HL-60/S4 (cell line): ENCODE data around the gene BAIAP2.

ENCODE experiments used
- in situ Hi-C: fragments of 300-500 bp; cut with MboI; formaldehyde crosslinking; loops from 2 replicates; pipeline ENCODE4 v1.14.3; 2022; ENCODE audit warnings: low sequenced_read_pairs

BAIAP2 gene

DNA sequence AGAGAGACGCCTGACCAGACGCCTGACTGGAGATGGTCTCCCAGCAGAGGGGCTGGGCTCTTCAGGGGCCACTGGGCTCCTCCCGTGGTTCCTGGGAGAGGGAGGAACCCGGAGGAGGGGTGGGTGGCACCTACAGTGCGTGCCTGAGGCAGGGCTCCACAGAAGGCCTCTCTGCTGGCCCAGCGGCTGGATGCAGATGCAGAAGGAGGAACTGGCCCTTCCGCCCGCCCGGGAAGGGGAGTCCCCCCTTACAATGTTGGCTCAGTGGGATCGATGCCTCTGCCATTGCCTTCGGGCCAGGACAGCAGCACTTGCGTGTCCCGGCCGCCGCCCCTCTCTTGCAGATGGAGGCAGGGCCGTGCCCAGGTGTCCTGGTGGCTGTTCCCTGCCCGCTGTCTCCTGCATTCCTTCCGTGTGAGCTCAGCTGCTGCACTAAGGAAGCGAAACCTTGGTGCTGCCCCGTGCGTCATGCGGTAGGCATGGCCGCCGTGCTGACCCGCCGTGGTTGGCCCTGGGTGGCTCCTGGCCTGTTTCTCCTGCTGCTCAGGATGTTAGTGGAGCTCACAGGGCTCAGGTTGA is 15.1 kb downstream of the BAIAP2 start:
- in situ Hi-C loops = no loop called here

DNA sequence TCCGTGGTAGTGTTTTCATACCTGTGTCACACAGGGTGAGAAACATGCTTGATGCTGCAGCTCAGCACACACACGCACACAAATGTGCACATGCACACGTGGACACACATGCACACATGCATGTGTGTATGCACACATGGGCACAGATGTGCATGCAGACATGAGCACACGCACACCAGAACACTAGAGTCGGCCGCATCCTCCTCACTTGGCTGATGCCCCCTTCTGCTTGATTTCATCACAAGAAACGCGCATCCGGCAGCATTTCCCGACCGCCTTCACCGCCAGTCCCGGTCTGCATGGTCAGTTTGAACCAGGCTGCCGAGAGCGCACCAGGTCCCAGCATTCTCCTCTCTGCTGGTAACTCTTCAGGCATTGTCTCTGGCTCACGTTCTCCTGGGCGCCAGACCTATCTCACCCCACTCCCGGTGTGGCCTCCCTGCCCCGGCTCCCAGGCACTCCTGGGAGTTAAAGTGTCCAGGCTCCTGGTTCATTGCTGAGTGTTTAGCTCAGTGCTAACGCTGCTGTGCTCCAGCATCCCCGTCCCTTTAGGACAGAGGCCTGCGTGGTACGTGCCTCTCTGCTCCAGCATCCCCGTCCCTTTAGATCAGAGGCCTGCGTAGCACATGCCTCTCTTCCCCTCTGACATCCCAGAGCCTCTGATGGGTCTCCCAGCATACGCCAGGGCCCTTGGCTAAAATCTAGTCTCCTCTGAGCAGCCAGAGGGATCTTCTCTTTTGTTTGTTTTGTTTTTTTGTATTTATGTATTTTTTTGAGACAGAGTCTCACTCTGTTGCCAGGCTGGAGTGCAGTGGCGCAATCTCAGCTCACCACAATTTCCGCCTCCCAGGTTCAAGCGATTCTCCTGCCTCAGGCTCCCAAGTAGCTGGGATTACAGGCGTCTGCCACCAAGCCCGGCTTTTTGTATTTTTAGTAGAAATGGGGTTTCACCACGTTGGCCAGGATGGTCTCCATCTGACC is 16.0 kb downstream of the BAIAP2 start:
- in situ Hi-C loops = no loop called here

DNA sequence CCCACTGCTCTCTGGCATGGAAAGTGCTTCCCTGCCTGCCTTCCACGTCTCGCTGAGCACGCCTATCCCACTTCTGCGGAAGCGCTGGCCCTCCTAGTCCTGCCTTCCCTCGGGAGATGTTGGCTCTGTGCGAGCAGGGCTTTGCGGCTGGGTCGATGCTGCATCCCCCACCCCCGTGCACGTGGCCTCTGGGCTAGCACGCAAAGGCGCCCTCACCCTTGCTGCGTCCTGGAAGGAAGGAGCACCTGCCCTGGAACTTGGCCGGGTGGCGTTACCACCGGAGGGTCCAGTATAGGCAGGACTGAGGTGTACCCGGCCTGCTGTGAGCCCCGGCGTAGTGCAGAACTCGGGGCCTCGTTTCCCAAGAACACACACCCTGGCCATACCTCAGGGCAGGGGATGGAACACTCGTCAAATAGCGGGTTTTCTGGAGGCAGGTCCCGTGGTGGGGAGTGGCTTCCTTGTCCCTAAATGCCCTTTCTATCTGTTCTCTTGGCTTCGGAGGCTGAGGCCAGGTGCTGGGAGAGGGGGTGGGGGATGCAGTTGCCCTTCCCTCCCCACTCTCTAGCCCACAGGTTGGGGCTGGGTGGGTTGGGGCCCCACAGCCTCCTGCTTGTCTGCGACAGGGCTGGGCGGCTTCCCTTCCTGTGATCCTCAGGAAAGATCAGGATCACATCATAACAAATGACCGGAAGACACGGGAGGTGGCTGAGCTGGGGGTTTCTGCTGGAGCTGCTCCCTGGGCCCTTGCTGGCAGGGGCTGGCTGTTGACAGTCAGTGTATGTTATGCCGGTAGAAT is 17.4 kb downstream of the BAIAP2 start:
- in situ Hi-C loops = no loop called here

DNA sequence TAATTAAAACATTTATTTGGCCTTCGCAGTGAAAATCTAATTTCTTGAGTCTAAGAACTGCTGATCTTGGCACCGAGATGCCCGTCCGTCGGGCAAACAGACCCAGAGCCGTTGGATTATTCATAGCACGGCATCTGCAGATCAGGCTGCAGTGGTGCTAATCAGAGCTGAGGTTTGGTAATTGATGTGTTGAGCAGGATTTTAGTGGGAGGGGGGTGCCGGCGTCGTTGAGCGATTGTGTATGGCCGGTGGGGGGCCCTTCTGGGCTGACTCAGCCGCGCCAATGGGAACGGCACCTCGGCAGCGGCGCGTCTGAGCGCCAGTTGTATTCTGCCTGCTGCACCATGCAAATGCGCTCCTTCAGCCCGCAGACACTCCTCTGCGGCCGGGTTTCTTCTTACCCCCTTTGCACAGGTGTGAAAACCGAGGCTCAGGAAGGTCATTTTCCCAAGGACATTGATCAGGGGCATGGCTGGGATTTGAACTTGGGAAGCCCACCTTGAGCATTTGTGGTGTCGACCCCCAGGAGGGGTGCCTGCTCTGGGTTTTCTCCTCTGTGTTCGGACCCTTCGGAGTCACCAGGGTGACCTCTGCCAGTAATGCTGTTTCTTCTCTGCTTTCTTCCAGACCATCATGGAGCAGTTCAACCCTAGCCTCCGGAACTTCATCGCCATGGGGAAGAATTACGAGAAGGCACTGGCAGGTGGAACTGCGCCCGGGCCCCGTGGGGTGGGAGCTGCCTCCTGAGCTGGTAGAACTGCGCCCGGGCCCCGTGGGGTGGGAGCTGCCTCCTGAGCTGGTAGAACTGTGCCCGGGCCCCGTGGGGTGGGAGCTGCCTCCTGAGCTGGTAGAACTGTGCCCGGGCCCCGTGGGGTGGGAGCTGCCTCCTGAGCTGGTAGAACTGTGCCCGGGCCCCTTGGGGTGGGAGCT is 18.4 kb downstream of the BAIAP2 start:
- in situ Hi-C loops = no loop called here

DNA sequence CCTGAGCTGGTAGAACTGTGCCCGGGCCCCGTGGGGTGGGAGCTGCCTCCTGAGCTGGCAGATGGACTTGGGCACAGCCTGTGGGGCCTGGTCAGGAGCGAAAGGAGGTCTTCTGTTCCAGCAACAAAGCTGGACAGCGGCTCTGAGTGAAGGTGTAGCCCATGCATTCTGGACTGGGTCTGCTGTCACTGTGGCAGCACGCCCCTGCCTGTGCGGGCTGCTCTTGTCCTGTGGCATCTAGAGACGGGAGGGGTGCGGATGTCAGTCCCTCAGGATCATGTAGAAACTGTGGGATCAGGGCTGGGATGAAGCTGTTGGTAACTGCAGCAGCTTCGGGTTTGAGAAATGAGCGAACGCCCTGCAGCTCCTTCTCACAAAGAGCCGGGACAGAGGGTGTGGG is 19.4 kb downstream of the BAIAP2 start:
- in situ Hi-C loops = no loop called here

DNA sequence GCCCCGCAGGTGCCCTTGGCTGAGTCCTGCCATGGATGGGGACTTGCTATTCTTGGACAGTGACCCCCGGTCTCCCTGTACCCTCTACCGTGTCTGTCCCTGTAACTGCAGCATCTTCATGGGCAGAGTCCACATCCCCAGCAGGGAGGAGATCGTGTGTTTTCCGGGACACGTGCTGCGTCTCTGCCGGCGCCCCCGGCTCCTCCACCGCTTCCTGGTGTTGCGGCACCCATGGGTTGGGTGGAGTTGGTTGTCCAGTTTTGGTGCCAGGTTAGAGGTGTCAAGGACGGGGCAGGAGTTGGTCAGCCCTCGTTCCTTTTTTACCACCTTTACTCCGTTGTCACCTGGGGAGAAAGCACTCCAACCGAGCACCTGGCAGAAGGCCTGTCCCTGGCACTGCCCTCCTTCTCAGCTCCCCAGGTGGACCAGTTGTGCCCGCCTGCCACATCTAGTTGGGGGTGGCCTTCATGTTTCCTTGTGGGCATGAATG is 20.0 kb downstream of the BAIAP2 start:
- in situ Hi-C loops = no loop called here

DNA sequence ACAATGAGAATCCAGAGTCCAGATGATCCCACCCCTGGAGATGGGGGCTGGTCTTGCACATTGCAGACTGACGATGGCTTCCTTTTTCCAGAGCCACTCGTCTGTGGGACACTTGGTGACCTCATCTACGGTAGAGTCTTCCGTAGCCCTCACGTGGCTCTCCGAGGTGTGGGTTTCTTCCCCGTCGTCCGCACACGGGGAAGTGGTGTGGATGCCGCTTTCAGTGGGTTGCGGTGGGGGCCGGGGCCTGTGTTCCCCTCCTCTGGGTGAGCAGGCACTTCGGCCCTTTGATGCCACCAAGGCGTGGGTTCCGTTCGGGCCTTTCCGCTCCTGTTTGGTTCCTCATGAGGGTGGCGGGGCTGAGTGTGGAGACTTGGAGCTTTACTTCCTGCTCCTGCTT is 21.4 kb downstream of the BAIAP2 start:
- in situ Hi-C loops = no loop called here

DNA sequence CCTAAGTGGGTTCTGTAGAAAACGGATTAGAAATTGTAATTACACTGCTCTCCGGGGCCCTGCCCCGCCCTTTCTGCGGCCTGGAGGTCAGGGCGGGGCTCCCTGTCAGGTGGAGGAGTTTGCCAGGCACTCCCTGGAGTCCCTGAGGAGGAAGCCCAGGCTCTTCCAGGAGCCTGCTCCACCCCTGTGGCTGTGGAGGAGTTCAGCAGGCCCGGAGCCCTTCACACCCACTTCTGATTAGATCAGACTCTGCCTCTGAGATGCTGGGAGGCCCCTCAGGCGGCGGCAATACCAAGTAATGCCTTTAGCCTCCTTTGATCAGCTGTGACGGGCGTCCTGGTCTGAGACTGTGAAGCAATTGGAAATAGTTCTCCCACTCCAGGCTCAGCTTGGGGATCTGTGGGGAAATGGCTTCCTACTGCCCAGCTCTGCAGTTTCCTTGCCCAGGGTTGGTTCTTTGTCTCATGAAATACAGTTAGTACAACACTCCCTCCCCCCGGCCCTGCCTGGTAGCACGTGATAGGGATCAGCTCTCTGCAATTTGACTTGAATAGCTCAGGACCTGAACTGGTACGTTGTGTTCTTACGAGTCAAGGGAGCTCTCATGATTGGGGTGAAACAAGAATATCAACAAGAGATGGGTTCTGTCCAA is 22.3 kb downstream of the BAIAP2 start:
- in situ Hi-C loops = no loop called here

DNA sequence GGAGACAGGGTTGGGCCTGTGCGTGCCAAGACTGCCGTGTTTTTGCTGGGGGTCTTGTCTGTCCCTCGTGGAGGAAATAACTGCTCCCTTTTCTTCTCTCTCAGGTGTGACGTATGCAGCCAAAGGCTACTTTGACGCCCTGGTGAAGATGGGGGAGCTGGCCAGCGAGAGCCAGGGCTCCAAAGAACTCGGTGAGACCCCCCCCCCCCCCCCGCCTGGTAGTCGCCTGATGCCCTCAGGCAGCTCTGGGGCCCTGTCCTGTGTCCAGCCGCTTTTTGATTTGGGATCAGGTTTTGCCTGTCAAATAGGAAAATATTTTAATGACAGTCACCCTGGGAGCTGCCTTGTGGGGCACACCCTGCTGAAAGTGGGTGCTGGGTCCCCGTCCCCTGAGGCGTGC is 22.8 kb downstream of the BAIAP2 start:
- in situ Hi-C loops = no loop called here

DNA sequence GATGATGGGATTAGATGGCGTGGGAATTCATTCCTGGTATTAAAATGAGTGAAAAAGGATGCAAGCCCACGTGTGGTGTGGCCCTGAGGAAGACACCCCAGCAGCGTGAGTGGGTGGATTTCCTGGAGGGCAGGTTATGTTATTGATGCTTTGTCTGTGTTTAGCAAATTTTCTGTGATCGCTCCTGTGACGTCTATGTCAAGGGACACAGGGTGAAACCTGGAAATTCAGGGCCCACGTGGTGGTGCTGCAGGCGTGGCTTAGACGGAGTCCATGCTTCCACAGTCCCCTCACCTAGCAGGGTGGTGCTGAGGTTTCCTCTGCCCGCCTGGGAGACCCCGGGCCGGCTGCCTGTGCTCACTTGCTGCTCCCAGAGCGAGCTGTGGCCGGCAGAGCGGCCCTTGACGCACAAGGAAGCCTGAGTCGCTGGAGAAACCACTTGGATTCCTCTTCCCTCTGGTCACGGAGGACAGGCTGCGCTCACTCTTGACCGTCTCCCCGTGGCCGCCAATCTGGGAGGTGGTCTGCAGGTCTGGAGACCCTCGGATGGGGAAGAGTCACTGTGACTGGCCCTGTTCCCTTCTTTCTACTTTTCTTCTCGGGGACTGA is 23.4 kb downstream of the BAIAP2 start:
- in situ Hi-C loops = no loop called here

DNA sequence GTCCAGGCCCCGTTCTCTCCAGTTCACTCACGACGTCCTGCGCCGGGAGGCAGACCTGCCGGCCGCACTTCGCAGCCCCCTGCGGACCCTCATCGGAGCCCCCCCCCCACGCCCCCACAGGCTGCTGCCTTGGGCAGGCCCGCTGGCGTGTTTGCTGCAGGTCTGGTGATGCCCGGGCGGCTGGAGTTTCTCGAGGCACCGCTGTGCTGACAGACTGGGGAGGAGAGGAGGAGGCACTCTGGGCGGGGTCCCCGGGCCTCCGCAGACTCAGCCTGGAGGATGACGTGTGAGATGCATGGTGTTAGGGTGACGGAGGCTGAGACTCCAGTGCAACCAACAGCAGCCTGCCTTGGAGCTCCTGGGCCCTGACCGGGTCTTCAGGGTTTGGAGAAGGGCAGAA is 24.1 kb downstream of the BAIAP2 start:
- in situ Hi-C loops = no loop called here

DNA sequence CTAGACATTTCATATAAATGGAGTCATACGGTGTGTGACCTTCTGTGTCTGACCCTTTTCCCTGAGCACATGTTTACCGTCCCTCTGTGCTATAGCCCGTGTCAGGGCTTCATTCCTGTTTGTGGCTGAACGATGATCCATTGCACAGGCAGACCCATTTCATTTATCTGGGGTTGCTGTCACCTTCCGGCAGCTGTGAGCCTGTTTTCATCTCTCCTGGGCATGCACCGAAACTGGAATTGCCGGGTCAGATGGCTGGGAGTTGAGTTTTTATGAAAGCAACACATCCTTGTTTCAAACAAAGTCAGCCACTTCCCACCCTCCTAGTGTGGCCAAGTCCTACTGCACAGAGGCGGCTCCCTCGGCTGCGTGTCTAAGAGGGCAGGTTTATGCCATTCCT is 25.5 kb downstream of the BAIAP2 start:
- in situ Hi-C loops = no loop called here

DNA sequence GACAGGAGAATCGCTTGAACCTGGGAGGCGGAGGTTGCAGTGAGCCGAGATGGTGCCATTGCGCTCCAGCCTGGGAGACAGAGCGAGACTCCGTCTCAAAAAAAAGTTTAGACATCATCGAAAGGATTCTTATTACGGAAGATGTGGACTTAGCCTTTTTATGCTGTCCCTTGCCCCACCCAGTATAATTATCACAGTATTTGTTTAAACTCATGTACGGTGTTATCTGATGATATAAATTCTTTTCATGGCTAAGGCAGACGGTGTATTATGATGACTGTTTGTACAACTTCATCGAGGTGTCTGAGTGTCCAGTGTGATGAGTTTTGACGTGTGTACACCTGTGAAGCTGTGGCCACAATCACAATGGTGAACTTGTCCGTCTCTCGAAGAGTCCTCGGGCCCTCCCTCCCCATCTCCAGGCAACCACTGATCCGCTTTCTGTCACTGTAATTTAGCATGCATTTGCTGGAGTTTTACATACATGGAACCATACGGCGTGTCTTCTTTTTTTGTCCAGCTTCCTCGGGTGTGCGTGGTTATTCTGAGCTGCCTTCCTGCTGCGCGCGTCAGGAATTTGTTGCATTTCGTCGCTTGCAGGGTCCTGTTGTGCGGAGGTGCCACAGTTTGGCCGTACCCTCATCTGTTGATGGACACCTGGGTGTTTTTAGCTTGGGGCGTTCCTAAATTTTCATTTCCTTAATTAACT is 26.2 kb downstream of the BAIAP2 start:
- in situ Hi-C loops = no loop called here

DNA sequence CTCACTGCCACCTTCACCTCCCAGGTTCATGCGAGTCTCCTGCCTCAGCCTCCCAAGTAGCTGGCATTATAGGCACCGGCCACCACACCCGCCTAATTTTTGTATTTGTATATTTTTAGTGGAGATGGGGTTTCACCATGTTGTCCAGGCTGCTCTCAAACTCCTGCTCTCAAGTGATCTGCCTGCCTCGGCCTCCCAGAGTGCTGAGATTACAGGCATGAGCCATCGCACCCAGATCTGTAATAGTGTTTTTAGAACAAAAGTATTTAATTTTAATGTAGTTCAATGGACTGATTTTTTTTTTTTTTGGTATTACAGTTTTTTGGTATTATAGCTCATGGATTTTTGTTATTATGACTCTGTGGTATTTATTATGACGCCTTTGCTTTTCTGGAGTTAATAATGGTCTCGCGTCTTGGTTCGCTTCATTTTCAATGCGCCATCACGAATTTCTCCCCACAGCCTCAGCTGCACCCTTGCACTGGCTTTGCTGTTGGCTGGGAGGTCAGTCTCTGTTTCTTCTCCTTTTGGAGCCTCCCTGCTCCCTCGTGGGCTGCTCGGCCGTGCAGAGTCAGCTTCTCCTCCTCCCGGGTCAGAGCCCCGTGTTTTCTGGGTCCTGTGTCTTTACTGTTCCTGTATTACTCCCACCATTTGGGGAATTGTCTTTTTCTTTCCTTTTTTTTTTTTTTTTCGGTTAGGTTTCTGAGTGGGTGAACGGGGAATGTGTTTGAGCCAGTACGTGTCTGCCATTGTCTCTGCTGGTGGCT is 27.2 kb downstream of the BAIAP2 start:
- in situ Hi-C loops = no loop called here

DNA sequence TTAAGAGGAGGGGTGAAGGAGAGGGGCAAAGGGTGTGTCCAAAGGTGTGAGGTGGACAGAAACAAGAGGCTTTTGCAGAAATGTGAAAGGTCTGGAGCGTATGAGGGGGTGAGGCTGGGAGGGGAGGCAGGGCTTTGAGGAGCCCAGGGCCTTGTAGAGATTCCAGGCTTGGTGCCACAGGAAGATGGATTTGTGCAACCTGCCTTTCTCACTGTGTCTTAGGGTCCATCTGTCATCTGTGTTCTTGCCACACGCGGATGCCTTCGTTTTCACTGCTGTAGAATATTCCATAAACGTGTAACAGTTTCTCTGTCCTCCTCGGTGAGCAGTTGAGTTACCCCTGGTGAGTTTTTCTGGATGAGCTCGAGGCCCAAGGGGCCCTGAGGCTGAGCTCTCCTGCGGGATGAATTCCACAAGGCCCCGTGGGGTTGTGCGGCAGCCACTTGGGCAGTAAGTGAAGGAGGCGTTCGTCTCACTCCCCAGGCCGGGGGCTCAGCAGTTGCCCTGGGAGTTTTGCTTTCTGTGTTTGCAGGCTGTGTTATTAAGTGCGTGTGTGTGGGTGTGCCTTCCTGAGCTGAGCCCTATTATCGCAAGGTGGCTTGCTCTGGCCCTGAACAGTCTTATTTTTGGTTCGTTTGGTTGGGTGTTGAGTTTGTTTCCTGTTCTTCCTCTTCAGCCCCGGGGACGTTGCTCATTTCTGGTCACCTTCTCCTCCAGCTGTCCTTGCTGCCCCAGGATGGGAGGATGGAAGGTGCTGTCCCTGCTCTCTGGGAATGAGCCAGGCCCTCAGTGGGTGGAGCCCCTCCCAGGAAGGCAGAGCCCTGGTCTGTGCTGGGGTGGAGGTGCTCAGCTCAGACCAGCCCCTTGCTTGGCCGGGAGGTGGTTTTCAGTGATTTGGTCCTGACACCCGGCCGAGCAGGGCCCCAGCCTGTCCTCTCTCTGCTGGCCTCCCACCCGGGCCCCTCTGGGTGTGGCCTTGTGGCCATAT is 28.4 kb downstream of the BAIAP2 start:
- in situ Hi-C loops = no loop called here

DNA sequence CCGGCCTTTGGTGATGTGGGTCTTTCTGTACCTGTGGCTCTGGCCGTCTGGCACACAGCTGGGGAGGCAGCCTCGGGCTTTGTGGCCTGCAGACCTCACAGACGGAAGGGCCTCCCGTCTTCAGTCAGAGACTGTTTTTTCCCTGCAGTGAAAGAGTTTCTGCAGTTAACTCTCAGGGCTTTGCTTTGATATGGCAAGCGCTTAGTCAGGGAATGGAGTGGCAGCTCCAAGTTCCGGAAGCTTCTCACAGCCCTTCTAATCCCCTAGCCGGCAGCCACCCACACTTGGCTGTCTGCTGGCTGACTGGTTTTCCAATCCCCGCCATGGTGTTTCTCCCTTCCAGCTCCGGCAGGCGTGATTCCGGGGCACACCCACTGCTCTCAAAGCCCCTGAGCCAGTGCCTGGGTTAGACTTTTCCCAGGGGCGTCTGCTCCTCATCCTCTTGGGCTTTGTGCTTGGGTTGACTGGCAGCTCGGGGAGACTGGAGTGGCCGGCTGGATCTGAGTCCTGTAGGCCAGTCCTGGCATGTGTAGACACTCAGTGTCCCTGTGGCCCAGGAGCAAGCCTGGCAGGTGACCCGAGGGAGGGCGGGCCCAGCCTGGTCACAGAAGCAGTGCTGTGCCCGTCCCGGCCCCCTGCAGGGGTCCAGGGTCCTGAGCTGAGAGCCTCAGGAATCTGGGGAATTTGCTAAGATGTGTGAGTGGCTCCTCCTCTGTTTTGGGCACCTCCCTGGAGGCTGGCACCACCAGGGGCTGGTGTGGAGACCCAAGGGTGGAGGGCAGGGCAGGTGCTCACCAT is 29.9 kb downstream of the BAIAP2 start:
- in situ Hi-C loops = no loop called here
